GM18951 (cell line): ENCODE results near the gene COL27A1.

ENCODE experiments used
- POLR2A ChIP-seq: IDR thresholded peaks from 4 replicates; pipeline ENCODE4 v1.6.1; 2011; ENCODE audit warnings: mild to moderate bottlenecking; ENCODE audit not compliant: insufficient read length, insufficient read depth; ENCODE audit errors: extremely low read depth
- in situ Hi-C: fragments of 300-500 bp; cut with MboI; formaldehyde crosslinking; loops from one replicate; pipeline ENCODE4 v1.12.0; 2022; ENCODE audit warnings: low sequenced_read_pairs, mixed read lengths, inconsistent platforms; ENCODE audit not compliant: unreplicated experiment

COL27A1 gene

GRCh38 chr9:114290561-114290986 lies 135.2 kb downstream of the COL27A1 start:
- in situ Hi-C loops: no loop called here
- no peak for TF ChIP-seq POLR2A

GRCh38 chr9:114291064-114291474 lies 135.7 kb downstream of the COL27A1 start:
- in situ Hi-C loops: no loop called here
- TF ChIP-seq POLR2A: no peak

DNA sequence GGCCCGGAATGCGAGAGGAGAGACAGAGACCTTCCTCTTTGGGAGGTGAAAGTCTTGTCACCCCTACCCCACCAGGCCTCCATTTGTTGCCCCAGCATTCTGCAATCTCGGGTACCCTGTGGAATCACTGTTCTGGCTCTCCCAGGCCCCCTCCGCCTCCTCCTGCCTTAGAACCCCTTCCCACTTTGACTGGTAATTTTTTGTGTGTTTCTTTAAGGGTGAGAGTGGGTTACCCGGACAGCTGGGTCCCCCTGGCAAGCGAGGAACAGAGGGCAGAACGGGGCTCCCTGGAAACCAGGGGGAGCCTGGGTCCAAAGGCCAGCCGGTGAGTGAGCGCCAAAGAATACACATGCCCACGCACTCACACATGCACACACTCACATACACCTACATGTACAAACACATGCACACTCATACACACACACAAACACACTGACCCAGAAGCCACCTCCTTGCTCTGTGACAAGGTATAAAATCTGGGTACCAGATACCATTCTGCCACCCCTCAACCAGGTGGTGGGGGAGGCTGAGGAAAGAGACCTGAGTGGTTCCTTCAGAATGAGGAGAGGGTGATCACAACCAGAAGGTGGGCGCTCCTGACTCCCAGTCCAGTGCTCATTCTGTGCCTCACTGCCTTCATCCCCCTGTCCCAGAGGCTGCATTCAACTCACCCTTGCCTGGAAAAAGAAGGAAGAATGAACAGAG lies 136.7 kb downstream of the COL27A1 start:
- no peak for TF ChIP-seq POLR2A
- in situ Hi-C loops: no loop called here

DNA sequence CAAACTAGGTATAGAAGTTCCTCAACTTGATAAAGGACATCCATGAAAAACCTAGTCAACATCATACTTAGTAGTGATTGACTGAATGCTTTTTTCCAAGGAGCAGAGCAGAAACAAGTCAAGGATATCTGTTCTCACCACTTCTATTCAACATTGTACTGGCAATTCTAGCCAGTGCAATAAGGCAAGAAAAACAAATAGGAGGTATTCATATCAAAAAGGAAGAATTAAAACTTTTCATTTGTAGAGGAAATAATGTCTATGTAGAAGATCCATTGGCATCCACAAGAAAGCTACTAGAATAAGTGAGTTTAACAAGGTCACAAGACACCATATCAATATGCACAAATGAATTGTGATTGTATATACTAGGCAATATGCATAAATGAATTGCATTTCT lies 139.3 kb downstream of the COL27A1 start:
- in situ Hi-C loops: no loop called here

DNA sequence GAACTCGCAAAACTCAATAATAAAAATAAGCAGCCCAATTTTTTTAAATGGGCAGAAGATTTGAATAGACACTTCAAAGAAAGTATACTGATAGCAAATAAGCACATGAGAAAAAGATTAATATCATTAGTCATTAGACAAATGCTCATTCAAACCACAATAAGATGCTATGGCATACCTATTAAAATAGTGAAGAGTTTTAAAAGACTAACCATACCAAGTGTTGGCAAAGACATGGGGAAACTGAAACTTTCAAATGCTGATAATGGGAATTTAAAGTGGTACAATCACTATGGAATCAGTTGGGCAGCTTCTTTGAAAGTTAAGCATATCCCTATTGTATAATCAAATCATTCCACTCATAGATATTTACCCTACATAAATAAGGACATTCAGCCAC lies 141.0 kb downstream of the COL27A1 start:
- in situ Hi-C loops: no loop called here
- TF ChIP-seq POLR2A: no peak

More for the DNA sequence above, 139.3 kb downstream of the COL27A1 start:
- TF ChIP-seq POLR2A: no peak

GRCh38 chr9:114299286-114300152 lies 144.2 kb downstream of the COL27A1 start:
- in situ Hi-C loops: no loop called here
- no peak for TF ChIP-seq POLR2A

DNA sequence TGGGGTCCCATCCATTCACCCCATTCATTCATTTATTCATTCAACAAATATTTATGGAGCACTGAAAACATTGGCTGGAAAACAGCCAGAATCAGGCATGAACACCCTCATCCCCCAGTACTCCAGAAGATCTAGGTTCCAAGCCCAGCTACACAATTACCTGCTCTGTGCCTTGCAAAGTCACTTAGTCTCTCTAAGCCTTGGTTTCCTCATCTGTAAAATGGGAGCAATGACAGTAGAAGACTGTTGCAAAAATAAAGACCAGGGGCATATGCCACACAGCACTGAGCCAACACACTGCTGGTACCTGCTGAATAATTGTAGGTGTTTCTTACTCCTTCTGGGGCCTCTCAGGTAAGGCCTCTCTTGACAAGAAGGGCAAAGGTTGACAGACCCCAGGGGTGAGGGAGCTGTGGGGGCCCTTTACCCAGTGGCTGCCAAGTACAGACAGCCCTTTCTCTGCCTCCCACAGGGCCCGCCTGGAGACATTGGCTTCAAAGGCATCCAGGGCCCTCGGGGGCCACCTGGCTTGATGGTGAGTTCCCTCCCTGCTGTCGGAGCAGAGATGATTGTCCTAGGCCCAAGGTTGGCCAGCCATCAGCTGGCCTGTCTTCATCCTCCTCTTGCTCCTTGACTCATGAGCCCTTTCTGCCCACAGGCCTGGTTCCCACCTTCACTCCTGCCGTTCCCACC lies 145.0 kb downstream of the COL27A1 start:
- no peak for TF ChIP-seq POLR2A
- in situ Hi-C loops: no loop called here

DNA sequence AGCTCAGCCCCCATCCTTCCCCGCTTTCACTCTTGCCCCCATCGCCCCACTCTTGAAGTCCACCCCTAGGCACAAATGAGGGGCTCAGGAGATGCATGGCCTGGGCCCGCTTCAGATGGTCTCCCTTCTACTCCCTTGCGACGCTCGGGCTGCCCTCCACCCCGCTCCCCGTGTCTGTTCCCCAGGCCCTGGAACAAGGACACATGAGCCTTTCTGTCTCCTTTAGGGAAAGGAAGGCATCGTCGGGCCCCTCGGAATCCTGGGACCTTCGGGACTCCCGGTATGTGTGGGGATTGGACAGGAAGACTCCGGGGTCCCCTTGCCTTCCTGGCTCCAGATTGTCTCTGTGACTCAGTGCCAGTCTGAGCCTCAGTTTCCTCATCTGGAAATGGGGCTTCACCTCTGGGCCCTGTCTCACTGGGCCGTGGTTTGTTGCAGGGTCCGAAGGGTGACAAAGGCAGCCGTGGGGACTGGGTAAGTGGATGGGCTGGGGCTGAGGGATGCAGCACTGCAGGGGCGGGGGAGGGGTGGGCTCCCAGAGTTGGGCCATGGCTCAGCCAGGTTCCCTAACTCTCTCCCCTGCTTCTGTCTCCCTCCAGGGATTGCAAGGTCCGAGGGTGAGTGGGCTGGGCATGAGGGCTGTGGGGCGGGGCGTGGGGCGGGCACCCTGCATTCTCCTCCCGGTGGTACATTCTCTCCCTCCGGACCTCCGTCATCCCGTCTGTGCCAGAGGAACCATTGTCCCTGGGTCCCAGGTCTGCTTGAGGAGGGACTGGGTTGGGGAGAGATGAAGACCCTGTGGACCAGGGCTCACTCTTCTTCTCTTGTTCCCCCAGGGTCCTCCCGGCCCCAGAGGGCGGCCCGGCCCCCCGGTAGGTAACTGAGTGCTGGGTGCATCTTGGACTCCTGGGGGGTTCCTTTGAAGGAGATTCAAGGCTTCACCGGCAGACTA lies 145.8 kb downstream of the COL27A1 start:
- in situ Hi-C loops: no loop called here
- no peak for TF ChIP-seq POLR2A

DNA sequence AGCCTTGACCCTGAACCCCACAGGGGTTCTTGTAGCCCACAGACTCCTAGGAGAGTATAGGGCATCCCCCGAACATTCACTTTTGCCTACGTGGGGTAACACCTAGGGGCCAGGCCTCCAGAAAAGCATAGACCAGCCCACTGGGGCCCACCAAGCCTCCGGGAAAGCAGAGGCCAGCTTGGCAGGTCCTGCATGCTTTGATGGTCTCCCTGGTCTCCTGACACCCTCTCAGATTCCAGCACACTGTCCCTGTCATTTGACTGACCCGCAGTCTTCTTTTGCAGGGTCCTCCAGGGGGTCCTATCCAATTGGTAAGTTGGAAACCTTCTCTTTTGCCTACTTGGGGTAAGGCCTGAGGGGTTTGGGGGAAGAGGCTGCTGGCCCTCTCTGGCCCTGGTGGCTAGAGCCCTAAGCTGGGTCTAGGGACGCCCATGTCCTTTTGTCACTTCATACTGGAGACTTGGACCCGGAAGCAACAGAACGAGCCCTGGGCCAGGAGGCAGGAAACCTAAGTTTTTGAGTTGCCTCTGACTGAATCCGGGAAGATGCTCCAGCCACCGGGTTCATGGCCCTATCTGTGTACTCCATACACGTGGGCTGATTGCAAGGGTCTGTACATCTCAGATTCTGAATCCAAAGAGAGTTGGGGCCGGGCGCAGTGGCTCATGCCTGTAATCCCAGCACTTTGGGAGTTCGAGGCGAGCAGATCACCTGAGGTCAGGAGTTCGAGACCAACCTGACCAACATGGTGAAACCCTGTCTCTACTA lies 146.6 kb downstream of the COL27A1 start:
- TF ChIP-seq POLR2A: no peak
- in situ Hi-C loops: no loop called here

DNA sequence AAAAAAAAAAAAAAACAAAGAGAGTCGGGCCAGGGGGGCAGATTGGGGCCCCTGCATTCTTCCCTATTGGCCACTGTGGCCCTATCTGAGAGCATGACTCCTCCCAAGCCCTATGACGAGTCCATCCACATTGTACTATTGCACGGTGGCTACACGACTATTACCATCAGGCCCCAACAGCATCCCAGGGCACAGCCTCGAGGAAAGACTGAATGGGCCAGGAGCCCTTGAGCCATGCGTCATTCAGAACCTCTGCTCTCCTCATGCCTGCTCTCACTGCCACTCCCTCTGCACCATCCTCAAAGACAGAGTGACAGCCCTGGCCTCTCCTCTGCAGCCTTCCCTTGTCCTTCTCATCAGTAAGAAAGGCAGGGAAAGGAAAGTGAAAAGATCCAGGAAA lies 147.4 kb downstream of the COL27A1 start:
- no peak for TF ChIP-seq POLR2A
- in situ Hi-C loops: no loop called here

GRCh38 chr9:114303571-114303970 lies 148.2 kb downstream of the COL27A1 start:
- in situ Hi-C loops: no loop called here
- no peak for TF ChIP-seq POLR2A

GRCh38 chr9:114303977-114304376 lies 148.6 kb downstream of the COL27A1 start:
- no peak for TF ChIP-seq POLR2A
- in situ Hi-C loops: no loop called here
